ENCODE measurements around the gene ZC2HC1B. TPM values are rescaled to one million over a fixed set of nuclear protein-coding genes. Genes with fewer than 3 reads are reported as not detected.

The ZC2HC1B gene
- total RNA-seq, 1 experiment from 2014 or later = not detected

- Histone ChIP-seq H3K18ac (ENCODE audit: insufficient read length, low read depth, low read length) (no peak overlapping the region), H3K14ac (ENCODE audit: insufficient read depth, low read length) (no peak overlapping the region), H3T11ph (ENCODE audit: low read length) (no peak overlapping the region), H4K8ac (replicated peaks; ENCODE audit: insufficient read length, low read depth, low read length) (no peak overlapping the region), H4K91ac (ENCODE audit: insufficient read length, low read depth, low read length) (no peak overlapping the region), H2BK20ac (ENCODE audit: low read depth, low read length, poor library complexity, severe bottlenecking) (no peak overlapping the region), H2BK12ac (ENCODE audit: insufficient read length, low read depth, low read length) (no peak overlapping the region), H3K9me3 (ENCODE audit: control insufficient read depth, low read depth, low read length) (peaks cover 6% of the 10 kb centered on the region), H3K27me3 (ENCODE audit: insufficient read depth, low read length) (peaks cover 6% of the 10 kb centered on the region; the same call in 1 of the 2 replicates), H3K4ac (ENCODE audit: low read depth, low read length) (no peak overlapping the region), H2BK5ac (ENCODE audit: insufficient read length, low read length) (no peak overlapping the region), H3K9ac (ENCODE audit: extremely low read depth, insufficient read length, low read length) (no peak overlapping the region), H3K23ac (ENCODE audit: insufficient read length, low read depth, low read length) (no peak overlapping the region), H4K20me1 (ENCODE audit: control insufficient read depth, insufficient read depth, insufficient read length) (no peaks in the 10 kb centered on the region), H3K4me1 (ENCODE audit: insufficient read depth, low read length) (peaks cover 6% of the 10 kb centered on the region; the same call in 1 of the 2 replicates), H2BK120ac (ENCODE audit: low read depth, low read length, poor library complexity, severe bottlenecking) (no peak overlapping the region), H3K79me1 (ENCODE audit: insufficient read depth, low read depth, low read length, poor library complexity, severe bottlenecking) (no peaks in the 10 kb centered on the region), H3K79me2 (ENCODE audit: insufficient read depth, low read length) (no peaks in the 10 kb centered on the region), H3K56ac (ENCODE audit: insufficient read length, low read depth, low read length) (no peak overlapping the region), H3K23me2 (ENCODE audit: insufficient read length, low read depth, low read length, poor library complexity, severe bottlenecking) (no peaks in the 10 kb centered on the region), H3K27ac (ENCODE audit: insufficient read length, low read depth, low read length) (no peak overlapping the region), H2BK15ac (ENCODE audit: low read depth, low read length) (no peak overlapping the region), H2AK5ac (ENCODE audit: insufficient read length, low read length) (no peak overlapping the region), H3K4me2 (ENCODE audit: insufficient read depth, insufficient read length, low read length) (no peak overlapping the region), H2AFZ (ENCODE audit: low read length) (no peak overlapping the region), H4K5ac (ENCODE audit: insufficient read length, low read depth, low read length) (no peak overlapping the region)
- peaks cover 4 to 6% of the 10 kb centered on the region in 2 experiments; a peak in 3 of 5 replicates for H3K9me3 Mint-ChIP-seq
- peaks cover 16 to 21% of the 10 kb centered on the region in 2 experiments for H3K4me1 Mint-ChIP-seq
- TF ChIP-seq CTCF (conservative IDR thresholded peaks at IDR 0.05) = no peak
- no peak overlapping the region for H3K27ac Mint-ChIP-seq
- 0 out of 7 replicates have a peak, but pooled peaks cover 0 to 5% (median 0%) of the 10 kb centered on the region in 3 experiments for H3K36me3 Mint-ChIP-seq (ENCODE audit: insufficient read depth in 1 of 3, low read depth in 3 of 3)
- no peak for DNase-seq
- H3K27me3 Mint-ChIP-seq (ENCODE audit: low read depth) = peaks cover 64% of the 10 kb centered on the region
- H3K4me3 Mint-ChIP-seq = no peak overlapping the region
- WGBS (ENCODE audit: extremely low coverage, insufficient read length, low lambda C conversion rate) = no CpG with 5 or more reads among the region's 9 CpGs
These were observed 85.7 kb downstream of the ZC2HC1B start for GRCh38 chr6:143949962-143950361.
